HepG2 (cell line): ENCODE data around the gene PRR36. TPM values are rescaled to one million over a fixed set of nuclear protein-coding genes. Genes with fewer than 3 reads are reported as not detected.

ENCODE experiments used
- ARID4A ChIP-seq: sonication (generic); formaldehyde crosslinking; IDR thresholded peaks from 2 replicates; pipeline ENCODE4 v1.5.0; 2020; ENCODE audit warnings: mild to moderate bottlenecking, missing genetic modification reagents, borderline replicate concordance
- BRD4 ChIP-seq: sonication (generic); formaldehyde crosslinking; IDR thresholded peaks from 2 replicates; pipeline ENCODE4 v1.4.0; 2020; ENCODE audit warnings: missing genetic modification reagents
- DR1 ChIP-seq: sonication (generic); formaldehyde crosslinking; IDR thresholded peaks from 2 replicates; pipeline ENCODE4 v1.8.0; 2021; ENCODE audit warnings: mild to moderate bottlenecking, missing genetic modification reagents, inconsistent platforms
- FLYWCH1 ChIP-seq: sonication (generic); formaldehyde crosslinking; IDR thresholded peaks from 2 replicates; pipeline ENCODE4 v1.8.1; 2023; ENCODE audit warnings: mild to moderate bottlenecking, missing genetic modification reagents
- GATA4 ChIP-seq: sonication (generic); IDR thresholded peaks from 2 replicates; pipeline ENCODE4 v1.6.1; 2016; ENCODE audit warnings: antibody characterized with exemption, low read depth, borderline replicate concordance
- GLI4 ChIP-seq: sonication (generic); formaldehyde crosslinking; IDR thresholded peaks from 2 replicates; pipeline ENCODE4 v1.5.1; 2020; ENCODE audit warnings: missing genetic modification reagents, mild to moderate bottlenecking, moderate library complexity, borderline replicate concordance
- HNF1B ChIP-seq: sonication (generic); formaldehyde crosslinking; IDR thresholded peaks from 2 replicates; pipeline ENCODE4 v1.5.1; 2020; ENCODE audit warnings: mild to moderate bottlenecking, moderate library complexity, missing genetic modification reagents
- MAF1 ChIP-seq: sonication (generic); formaldehyde crosslinking; IDR thresholded peaks from 2 replicates; pipeline ENCODE4 v1.5.0; 2020; ENCODE audit warnings: missing genetic modification reagents, borderline replicate concordance
- PITX1 ChIP-seq: sonication (generic); formaldehyde crosslinking; IDR thresholded peaks from 2 replicates; pipeline ENCODE4 v1.5.1; 2020; ENCODE audit warnings: mild to moderate bottlenecking, missing genetic modification reagents
- RBM22 ChIP-seq: fragments of 200-400 bp; formaldehyde crosslinking; optimal IDR thresholded peaks from 2 replicates; pipeline ENCODE3; 2017; ENCODE audit warnings: mild to moderate bottlenecking, low read length, moderate library complexity
- RFX1 ChIP-seq: fragments of 450-650 bp; IDR thresholded peaks from 2 replicates; pipeline ENCODE4 v1.6.1; 2017
- RFXANK ChIP-seq: IDR thresholded peaks from 2 replicates; pipeline ENCODE4 v1.6.1; 2016
- RXRA ChIP-seq: sonication (generic); formaldehyde crosslinking; IDR thresholded peaks from 2 replicates; pipeline ENCODE4 v1.5.1; 2020; ENCODE audit warnings: missing genetic modification reagents
- SIN3A ChIP-seq: IDR thresholded peaks from 2 replicates; pipeline ENCODE4 v1.6.1; 2011; ENCODE audit warnings: low read depth, mild to moderate bottlenecking, control low read depth, low read length, borderline replicate concordance
- SMARCC2 ChIP-seq: fragments of 450-650 bp; IDR thresholded peaks from 2 replicates; pipeline ENCODE4 v1.6.1; 2017; ENCODE audit warnings: antibody characterized with exemption, mild to moderate bottlenecking
- TBL1XR1 ChIP-seq: fragments of 150-350 bp; IDR thresholded peaks from 2 replicates; pipeline ENCODE4 v1.6.1; 2014; ENCODE audit warnings: borderline replicate concordance, low read length; ENCODE audit not compliant: partially characterized antibody
- ZBTB38 ChIP-seq: sonication (generic); formaldehyde crosslinking; IDR thresholded peaks from 2 replicates; pipeline ENCODE4 v1.5.1; 2020; ENCODE audit warnings: mild to moderate bottlenecking, missing genetic modification reagents
- ZNF44 ChIP-seq: sonication (generic); formaldehyde crosslinking; IDR thresholded peaks from 2 replicates; pipeline ENCODE4 v1.5.1; 2020; ENCODE audit warnings: mild to moderate bottlenecking, missing genetic modification reagents
- ZNF564 ChIP-seq: sonication (generic); formaldehyde crosslinking; IDR thresholded peaks from 2 replicates; pipeline ENCODE4 v1.8.1; 2023; ENCODE audit warnings: mild to moderate bottlenecking, missing genetic modification reagents
- ZNF574 ChIP-seq: sonication (generic); formaldehyde crosslinking; IDR thresholded peaks from 2 replicates; pipeline ENCODE4 v1.4.0; 2020; ENCODE audit warnings: missing genetic modification reagents
- ZNF605 ChIP-seq: sonication (generic); formaldehyde crosslinking; IDR thresholded peaks from 2 replicates; pipeline ENCODE4 v1.8.0; 2022; ENCODE audit warnings: mild to moderate bottlenecking, missing genetic modification reagents
- ZNF644 ChIP-seq: IDR thresholded peaks from 2 replicates; pipeline ENCODE4 v1.6.1; 2016; ENCODE audit warnings: low read depth
- ZSCAN12 ChIP-seq: sonication (generic); formaldehyde crosslinking; IDR thresholded peaks from 2 replicates; pipeline ENCODE4 v1.9.0; 2021; ENCODE audit warnings: mild to moderate bottlenecking, missing genetic modification reagents
- polyA plus RNA-seq, 8 experiments: library from polyadenylated mRNA; depleted of rRNA in 3 of 8; stranded (reverse) in 7 of 8; unstranded in 1 of 8; fragments of >200 nt; fragmentation: Illumina TruSeq in 4 of 8; extraction: Trizol in 4 of 8; gene quantifications; 2 replicates each; pipeline versions ENCODE4 v1.2.1 to v1.2.3, GENCODE V29; 2011 to 2016; ENCODE audit warnings: low read depth in 4 of 8, missing spikeins in 1 of 8, mixed read lengths in 1 of 8; ENCODE audit not compliant: insufficient read depth in 1 of 8
- total RNA-seq, 5 experiments: library from RNA; depleted of rRNA; stranded (reverse); fragments of >200 nt; fragmentation: Illumina TruSeq; extraction: Trizol; gene quantifications; 2 replicates each; pipeline ENCODE4 v1.2.3, GENCODE V29; 2016; ENCODE audit warnings: low read depth in 1 of 5

The PRR36 gene
- total and polyA plus RNA-seq, 2 of the 13 experiments (the other 11 are each of a cell fraction or from before 2014, with no cell fraction given): 0.07 to 0.17 TPM

DNA sequence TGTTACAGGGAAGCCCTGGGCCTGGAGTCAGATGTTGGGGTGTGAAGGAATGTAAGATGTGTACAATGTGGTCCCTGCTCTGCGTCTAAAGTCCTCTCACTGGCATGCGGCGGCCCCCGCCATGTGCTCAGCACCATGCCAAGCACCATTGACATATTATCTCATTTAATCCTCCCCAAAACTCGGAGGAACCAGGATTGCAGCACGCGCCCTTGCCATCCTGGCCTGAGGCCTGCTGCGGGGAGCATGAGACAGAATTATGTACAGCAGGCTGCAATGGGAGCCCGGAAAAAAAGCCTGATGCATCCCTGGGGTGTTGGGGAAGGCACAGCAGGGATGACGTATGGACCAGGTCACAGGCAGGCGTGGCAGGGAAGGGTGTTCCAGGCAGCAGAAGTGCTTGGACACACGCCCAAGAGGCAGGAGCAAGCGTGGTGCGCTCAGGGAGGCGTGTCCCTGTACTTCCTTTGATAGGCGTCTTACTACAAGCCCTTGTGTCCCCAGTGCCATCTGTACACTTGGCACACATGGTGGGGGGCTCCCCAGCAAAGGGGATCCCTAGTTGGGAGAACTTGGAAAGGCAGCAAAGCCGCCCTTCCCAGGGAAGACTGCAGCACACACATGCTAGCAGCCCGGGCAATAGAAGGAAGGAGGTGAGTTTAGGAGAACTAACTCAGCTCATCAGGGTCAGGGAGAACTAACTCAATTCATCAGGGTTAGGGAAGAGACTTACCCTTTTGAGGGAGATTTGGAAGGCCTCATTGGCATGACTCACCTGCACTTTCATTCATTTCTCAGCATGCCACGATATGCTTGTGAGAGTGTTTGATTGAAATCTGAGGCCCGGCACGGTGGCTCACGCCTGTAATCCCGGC is 40.7 kb downstream of the PRR36 start (continued):
- peak; percentile 45; the same call in 1 of the 2 replicates for TF ChIP-seq ARID4A
- TF ChIP-seq RXRA (CRISPR knock-in tag): no peak
- TF ChIP-seq FLYWCH1: no peak
- no peak for TF ChIP-seq ZNF564 (CRISPR knock-in tag)
- no peak for TF ChIP-seq HNF1B
- TF ChIP-seq ZNF644: no peak
- TF ChIP-seq RBM22: no peak
- TF ChIP-seq ZBTB38 (CRISPR knock-in tag): no peak
- TF ChIP-seq GLI4 (CRISPR knock-in tag): no peak
- TF ChIP-seq RFX1: no peak
- TF ChIP-seq RFXANK (CRISPR knock-in tag): no peak
- no peak for TF ChIP-seq PITX1
- TF ChIP-seq BRD4 (CRISPR knock-in tag): no peak
- TF ChIP-seq DR1: no peak
- peak; percentile 61; the same call in 1 of the 2 replicates for TF ChIP-seq ZNF605 (CRISPR knock-in tag)
- TF ChIP-seq TBL1XR1: no peak
- TF ChIP-seq ZSCAN12 (CRISPR knock-in tag): no peak
- 0 out of 2 replicates have a peak, but pooled peaks have one; percentile 36 for TF ChIP-seq ZNF44 (CRISPR knock-in tag)
- TF ChIP-seq GATA4: no peak
- 0 out of 2 replicates have a peak, but pooled peaks have one; percentile 23 for TF ChIP-seq ZNF574 (CRISPR knock-in tag)
- TF ChIP-seq SMARCC2: no peak
- TF ChIP-seq MAF1 (CRISPR knock-in tag): no peak
- no peak for TF ChIP-seq SIN3A
